PC-9 (cell line): Measurements from ENCODE around the gene USF2.
"Not testable (repeated sequence)": the region's sequence is repeated elsewhere in the genome, so short reads cannot be mapped to it uniquely, and the experiment has no call there.

Experiments
- EZH2 ChIP-seq: fragments of 200-600 bp; sonication (generic); IDR thresholded peaks from 2 replicates; pipeline ENCODE4 v1.8.0; 2017; ENCODE audit warnings: antibody characterized with exemption, low read depth
- TF ChIP-seq, protein P1 (sequence below): fragments of 200-600 bp; sonication (generic); conservative IDR thresholded peaks from 2 replicates; pipeline ENCODE4 v1.6.1; 2017; ENCODE audit warnings: mixed run types, antibody characterized with exemption, mild to moderate bottlenecking, moderate library complexity

DNA sequence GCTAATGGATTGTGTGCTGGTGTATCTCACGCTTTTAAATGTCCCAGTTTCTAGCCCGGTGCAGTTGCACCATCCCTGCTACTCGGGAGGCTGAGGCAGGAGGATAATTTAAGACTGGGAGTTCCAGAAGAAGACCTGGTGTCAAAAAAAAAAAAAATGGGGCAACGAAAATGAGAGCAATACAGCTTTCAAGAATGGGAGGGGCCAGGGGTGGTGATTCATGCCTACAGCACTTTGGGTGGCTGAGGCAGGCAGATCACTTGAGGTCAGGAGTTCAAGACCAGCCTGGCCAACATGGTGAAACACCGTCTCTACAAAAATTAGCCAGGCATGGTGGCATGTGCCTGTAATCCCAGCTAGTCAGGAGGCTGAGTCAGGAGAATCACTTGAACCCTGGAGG, 17.3 kb downstream of the USF2 start:
- TF ChIP-seq, protein P1, sequence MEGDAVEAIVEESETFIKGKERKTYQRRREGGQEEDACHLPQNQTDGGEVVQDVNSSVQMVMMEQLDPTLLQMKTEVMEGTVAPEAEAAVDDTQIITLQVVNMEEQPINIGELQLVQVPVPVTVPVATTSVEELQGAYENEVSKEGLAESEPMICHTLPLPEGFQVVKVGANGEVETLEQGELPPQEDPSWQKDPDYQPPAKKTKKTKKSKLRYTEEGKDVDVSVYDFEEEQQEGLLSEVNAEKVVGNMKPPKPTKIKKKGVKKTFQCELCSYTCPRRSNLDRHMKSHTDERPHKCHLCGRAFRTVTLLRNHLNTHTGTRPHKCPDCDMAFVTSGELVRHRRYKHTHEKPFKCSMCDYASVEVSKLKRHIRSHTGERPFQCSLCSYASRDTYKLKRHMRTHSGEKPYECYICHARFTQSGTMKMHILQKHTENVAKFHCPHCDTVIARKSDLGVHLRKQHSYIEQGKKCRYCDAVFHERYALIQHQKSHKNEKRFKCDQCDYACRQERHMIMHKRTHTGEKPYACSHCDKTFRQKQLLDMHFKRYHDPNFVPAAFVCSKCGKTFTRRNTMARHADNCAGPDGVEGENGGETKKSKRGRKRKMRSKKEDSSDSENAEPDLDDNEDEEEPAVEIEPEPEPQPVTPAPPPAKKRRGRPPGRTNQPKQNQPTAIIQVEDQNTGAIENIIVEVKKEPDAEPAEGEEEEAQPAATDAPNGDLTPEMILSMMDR = not testable (repeated sequence)
- not testable (repeated sequence) for TF ChIP-seq EZH2
